Left lung (tissue), 10 donors: Measurements from ENCODE around the gene ZBTB25. TPM values are rescaled to one million over a fixed set of nuclear protein-coding genes. Genes with fewer than 3 reads are reported as not detected.

ENCODE experiments used
- ATAC-seq: fragments of 200-7000 bp; cut with Tn5 transposase; one replicate; pipeline ENCODE4 v1.9.1; 2020; ENCODE audit warnings: moderate library complexity
- DNase-seq, 4 donors: peaks; one replicate each; pipeline ENCODE4 v3.0.0-alpha.2; 2013 to 2020
- H3K27ac ChIP-seq, 2 donors: fragments of 200-600 bp; sonication (generic) in 1 of 2; one replicate each; pipeline versions ENCODE4 v1.5.0 to v1.8.0; 2020 to 2021
- H3K27me3 ChIP-seq, 2 donors: fragments of 200-600 bp; sonication (generic) in 1 of 2; one replicate each; pipeline versions ENCODE4 v1.5.0 to v1.8.0; 2020 to 2021
- H3K36me3 ChIP-seq, 2 donors: fragments of 200-600 bp; sonication (generic) in 1 of 2; one replicate each; pipeline versions ENCODE4 v1.5.0 to v1.8.0; 2020 to 2021
- H3K4me1 ChIP-seq, 2 donors: fragments of 200-600 bp; one replicate each; pipeline ENCODE4 v1.8.0; 2021
- H3K4me3 ChIP-seq, 2 donors: fragments of 200-600 bp; sonication (generic) in 1 of 2; one replicate each; pipeline versions ENCODE4 v1.5.0 to v1.8.0; 2020 to 2021; ENCODE audit warnings: mild to moderate bottlenecking in 1 of 2
- H3K9me3 ChIP-seq, 2 donors: fragments of 200-600 bp; sonication (generic) in 1 of 2; one replicate each; pipeline versions ENCODE4 v1.5.0 to v1.8.0; 2020 to 2021
- CTCF ChIP-seq, 2 donors: fragments of 200-600 bp; sonication (generic) in 1 of 2; IDR thresholded peaks; one replicate each; pipeline versions ENCODE4 v1.5.0 to v1.8.0; 2021; ENCODE audit warnings: antibody characterized with exemption in 2 of 2
- intact Hi-C, 2 donors: fragments of 100-400 bp; cut with DNase I; formaldehyde crosslinking; loops; one replicate each; pipeline versions ENCODE4 v1.11.2 to v1.14.2; 2022
- polyA plus RNA-seq, 6 donors: library from polyadenylated mRNA; unstranded; fragments of 120-200 nt; gene quantifications; one replicate each; pipeline ENCODE4 v1.2.1, GENCODE V29; 2013; ENCODE audit not compliant: insufficient read length in 6 of 6
- total RNA-seq, 2 donors: library from RNA; stranded (reverse); fragmentation: NEBNext Ultra II Directional; extraction: Animal tissue kit (Norgen Biotek cat#: 25700); gene quantifications; one replicate each; pipeline ENCODE4 v1.2.1, GENCODE V29; 2021
- donor health status: DM: no; HTN: yes; CAD: no.
- donor health status: DM: no; HTN: no; CAD: no.

ZBTB25 gene
- total and polyA plus RNA-seq, 8 donors: 10.1 to 18.5 (median 13.7) TPM

- no peak for ATAC-seq
- intact Hi-C loops: no loop called here
Observed at GRCh38 chr14:64400829-64401459, 102.7 kb downstream of the ZBTB25 start.

More at GRCh38 chr14:64400829-64401459, 102.7 kb downstream of the ZBTB25 start:
- H3K4me3 ChIP-seq: no peak overlapping the region
- peak in 1 of 4 donors; percentile 9 for DNase-seq
- no peak for TF ChIP-seq CTCF (IDR thresholded peaks at IDR 0.05)
- H3K4me1 ChIP-seq: peaks cover 0 to 3% of the 10 kb centered on the region in 2 donors
- H3K27me3 ChIP-seq: no peaks in the 10 kb centered on the region
- H3K9me3 ChIP-seq: no peaks in the 10 kb centered on the region
- H3K36me3 ChIP-seq: peaks cover 0 to 34% of the 10 kb centered on the region in 2 donors
- no peak overlapping the region for H3K27ac ChIP-seq

Other genes with a start within 250 kb of the ZBTB25 start
- under 1 TPM; 0.21 to 0.58 TPM for gene ESR2, start 209.5 kb downstream of the ZBTB25 start, total RNA-seq
- 1 to 10 TPM; 1.8 to 3.0 (median 2.1) TPM for gene ESR2, start 209.5 kb downstream of the ZBTB25 start, polyA plus RNA-seq
- gene MTHFD1, start 115.5 kb downstream of the ZBTB25 start, total RNA-seq: 10 to 100 TPM; 51.7 to 69.6 TPM
- 10 to 100 TPM; 66.1 to 81.1 (median 70.1) TPM for gene MTHFD1, start 115.5 kb downstream of the ZBTB25 start, polyA plus RNA-seq
- 1 to 10 TPM; 1.7 to 2.9 TPM for gene AKAP5, start 38.3 kb downstream of the ZBTB25 start, total RNA-seq
- gene AKAP5, start 38.3 kb downstream of the ZBTB25 start, polyA plus RNA-seq: 1 to 10 TPM; 2.0 to 3.6 (median 2.9) TPM
- 10 to 100 TPM; 35.5 to 40.2 TPM for gene ZBTB1, start 932 bp upstream of the ZBTB25 start, total RNA-seq
- gene ZBTB1, start 932 bp upstream of the ZBTB25 start, polyA plus RNA-seq: 10 to 100 TPM; 67.8 to 75.8 (median 71.2) TPM
- gene HSPA2, start 36.9 kb upstream of the ZBTB25 start, total RNA-seq: 10 to 100 TPM; 10.6 to 12.4 TPM
- 10 to 100 TPM in 5 of 6 donors, 1 to 10 TPM in 1; 7.0 to 17.1 (median 12.3) TPM for gene HSPA2, start 36.9 kb upstream of the ZBTB25 start, polyA plus RNA-seq
- gene PPP1R36, start 46.1 kb upstream of the ZBTB25 start, total RNA-seq: 1 to 10 TPM in 1 of 2 donors, under 1 TPM in 1; 0.47 to 2.1 TPM
- under 1 TPM; 0.33 to 0.79 (median 0.74) TPM for gene PPP1R36, start 46.1 kb upstream of the ZBTB25 start, polyA plus RNA-seq
- gene PLEKHG3, start 200.6 kb upstream of the ZBTB25 start, total RNA-seq: 10 to 100 TPM; 31.9 to 34.3 TPM
- gene PLEKHG3, start 200.6 kb upstream of the ZBTB25 start, polyA plus RNA-seq: 10 to 100 TPM; 50.8 to 67.3 (median 60.7) TPM